Stimulated activated naive CD4-positive, alpha-beta T cell treated with Interleukin-2 at 50 U/mL for 16 hours (primary cell): ENCODE data around the gene CDYL.

Experiments
- DNase-seq: peaks from one replicate; lab custom pipeline; 2025; lab: John Stamatoyannopoulos, UW

The CDYL gene

GRCh38 chr6:4776131-4776492 lies at the start of gene CDYL:
CDYL (plus strand) TSS chr6:4776404; CDS start chr6:4776784, 380 bp downstream.
- DNase-seq, result peak; percentile 87

GRCh38 chr6:4726645-4727044 lies 49.6 kb upstream of the CDYL start:
- DNase-seq, result no peak

GRCh38 chr6:4727217-4727616 lies 49.0 kb upstream of the CDYL start:
- no peak for DNase-seq

GRCh38 chr6:4727671-4728435 lies 48.4 kb upstream of the CDYL start:
- DNase-seq, result no peak

- no peak for DNase-seq
These were observed 47.8 kb upstream of the CDYL start for GRCh38 chr6:4728436-4728769.

GRCh38 chr6:4728926-4729325 lies 47.3 kb upstream of the CDYL start:
- no peak for DNase-seq

- DNase-seq, result no peak
These were observed 44.2 kb upstream of the CDYL start for GRCh38 chr6:4731996-4732395.

- no peak for DNase-seq
These were observed 43.4 kb upstream of the CDYL start for GRCh38 chr6:4732691-4733315.

GRCh38 chr6:4736371-4736873 lies 39.8 kb upstream of the CDYL start:
- DNase-seq, result no peak

- DNase-seq, result no peak
These were observed 36.2 kb upstream of the CDYL start for GRCh38 chr6:4740032-4740431.

GRCh38 chr6:4743062-4743461 lies 33.1 kb upstream of the CDYL start:
- no peak for DNase-seq

- no peak for DNase-seq
These were observed 32.3 kb upstream of the CDYL start for GRCh38 chr6:4743926-4744325.

GRCh38 chr6:4747588-4747987 lies 28.6 kb upstream of the CDYL start:
- no peak for DNase-seq

GRCh38 chr6:4751823-4752464 lies 24.3 kb upstream of the CDYL start:
- no peak for DNase-seq

GRCh38 chr6:4756247-4756646 lies 20.0 kb upstream of the CDYL start:
- no peak for DNase-seq

- DNase-seq, result no peak
These were observed 16.2 kb upstream of the CDYL start for GRCh38 chr6:4759997-4760396.

GRCh38 chr6:4760773-4761172 lies 15.4 kb upstream of the CDYL start:
- no peak for DNase-seq

- DNase-seq, result no peak
These were observed 13.9 kb upstream of the CDYL start for GRCh38 chr6:4762294-4762693.

- DNase-seq, result no peak
These were observed 12.3 kb upstream of the CDYL start for GRCh38 chr6:4763921-4764320.

GRCh38 chr6:4768815-4769214 lies 7.4 kb upstream of the CDYL start:
- DNase-seq, result no peak

GRCh38 chr6:4772750-4773149 lies 3.5 kb upstream of the CDYL start:
- no peak for DNase-seq

- DNase-seq, result no peak
These were observed 3.0 kb upstream of the CDYL start for GRCh38 chr6:4773181-4773580.

- no peak for DNase-seq
These were observed 1.9 kb upstream of the CDYL start for GRCh38 chr6:4774296-4774695.
